H1 (cell line): ENCODE measurements around the gene TRIM46. TPM values are rescaled to one million over a fixed set of nuclear protein-coding genes. Genes with fewer than 3 reads are reported as not detected.

ENCODE experiments used
- CTCF ChIA-PET: fragments of 300-600 bp; sonication (Branson Sonifier 250); formaldehyde crosslinking; loops from one replicate; lab custom pipeline; 2021; ENCODE audit not compliant: partially characterized antibody; lab: Charles Lee
- POLR2A ChIA-PET: fragments of 300-600 bp; sonication (Branson Sonifier 250); formaldehyde crosslinking; loops from one replicate; lab custom pipeline; 2021; ENCODE audit warnings: inconsistent platforms; ENCODE audit not compliant: partially characterized antibody; lab: Charles Lee
- DNase-seq, 2 experiments: peaks; one replicate each; pipeline versions ENCODE4 v3.0.0 to v3.0.0-alpha.2; 2010 to 2022; ENCODE audit warnings: low spot score in 2 of 2, low read depth in 1 of 2, mixed read lengths in 1 of 2
- FAIRE-seq: peaks from 2 replicates; lab custom pipeline; 2011; peaks lifted over from hg19 to GRCh38; lab: Jason Lieb, UNC
- H2AFZ ChIP-seq: 2 replicates; pipeline ENCODE4 v1.8.1; 2012; ENCODE audit warnings: low read length, inconsistent platforms
- H2AK5ac ChIP-seq: 2 replicates; pipeline ENCODE4 v1.6.1; 2013; ENCODE audit warnings: low read depth, low read length
- H2BK120ac ChIP-seq: replicated peaks from 2 replicates; pipeline ENCODE3; 2013; ENCODE audit warnings: low read depth, low read length, inconsistent platforms
- H2BK12ac ChIP-seq: 2 replicates; pipeline ENCODE4 v1.6.1; 2013; ENCODE audit warnings: low read depth, low read length
- H2BK15ac ChIP-seq: 2 replicates; pipeline ENCODE4 v1.6.1; 2013; ENCODE audit warnings: low read length
- H2BK20ac ChIP-seq: 2 replicates; pipeline ENCODE4 v1.6.1; 2013; ENCODE audit warnings: low read length
- H2BK5ac ChIP-seq: 2 replicates; pipeline ENCODE4 v1.6.1; 2013; ENCODE audit warnings: low read depth, low read length
- H3K14ac ChIP-seq: 2 replicates; pipeline ENCODE4 v1.6.1; 2013; ENCODE audit warnings: inconsistent platforms; ENCODE audit not compliant: insufficient read length
- H3K18ac ChIP-seq: 2 replicates; pipeline ENCODE4 v1.6.1; 2013; ENCODE audit warnings: low read length; ENCODE audit errors: extremely low read depth
- H3K23ac ChIP-seq: 2 replicates; pipeline ENCODE4 v1.6.1; 2013; ENCODE audit warnings: inconsistent platforms; ENCODE audit not compliant: insufficient read length
- H3K23me2 ChIP-seq: 2 replicates; pipeline ENCODE4 v1.6.1; 2013; ENCODE audit warnings: low read depth, low read length
- H3K27ac ChIP-seq: 2 replicates; pipeline ENCODE4 v1.6.1; 2011; ENCODE audit warnings: low read depth, low read length, inconsistent platforms
- H3K27me3 ChIP-seq, 4 experiments: replicated peaks in 1 of 4; 1 replicate in 1 of 4; 2 replicates in 3 of 4; pipeline versions ENCODE4 v1.6.1 to v1.8.1; 2011 to 2013; ENCODE audit warnings: low read length in 3 of 4, mild to moderate bottlenecking in 3 of 4, inconsistent platforms in 2 of 4, mixed read lengths in 2 of 4, moderate library complexity in 1 of 4; ENCODE audit not compliant: control insufficient read depth in 3 of 4, insufficient read depth in 3 of 4; ENCODE audit errors: extremely low read depth in 1 of 4
- H3K36me3 ChIP-seq, 4 experiments: 2 replicates each; pipeline versions ENCODE4 v1.6.1 to v1.8.1; 2011 to 2013; ENCODE audit warnings: mild to moderate bottlenecking in 4 of 4, low read length in 3 of 4, moderate library complexity in 2 of 4, control low read depth in 1 of 4, inconsistent platforms in 1 of 4; ENCODE audit not compliant: insufficient read depth in 4 of 4, control insufficient read depth in 2 of 4
- H3K4ac ChIP-seq: replicated peaks from 2 replicates; pipeline ENCODE3; 2013; ENCODE audit warnings: low read length, low read depth, mixed read lengths, inconsistent platforms; ENCODE audit not compliant: insufficient read length
- H3K4me1 ChIP-seq, 4 experiments: replicated peaks in 1 of 4; 1 replicate in 1 of 4; 2 replicates in 3 of 4; pipeline versions ENCODE4 v1.6.1 to v1.8.1; 2011 to 2013; ENCODE audit warnings: low read length in 3 of 4, inconsistent platforms in 2 of 4, mixed read lengths in 1 of 4; ENCODE audit not compliant: insufficient read depth in 4 of 4, control insufficient read depth in 3 of 4
- H3K4me2 ChIP-seq, 2 experiments: 2 replicates each; pipeline versions ENCODE4 v1.6.1 to v1.8.1; 2011 to 2013; ENCODE audit warnings: low read depth in 2 of 2, low read length in 2 of 2, control low read depth in 1 of 2, inconsistent platforms in 1 of 2, mild to moderate bottlenecking in 1 of 2; ENCODE audit not compliant: insufficient read depth in 1 of 2
- H3K4me3 ChIP-seq, 4 experiments: fragments of 200-600, 300-600 bp in 1 of 4; sonication (generic), shearing (Covaris generic), sonication (Bioruptor Twin) in 1 of 4; 2 replicates each; pipeline versions ENCODE4 v1.5.1 to v1.8.1; 2011 to 2016; ENCODE audit warnings: low read length in 4 of 4, low read depth in 3 of 4, control low read depth in 2 of 4, inconsistent platforms in 2 of 4, mild to moderate bottlenecking in 2 of 4, mixed read lengths in 1 of 4, moderate library complexity in 1 of 4; ENCODE audit not compliant: insufficient read depth in 2 of 4; ENCODE audit errors: extremely low read depth in 1 of 4
- H3K56ac ChIP-seq: replicated peaks from 2 replicates; pipeline ENCODE3; 2013; ENCODE audit warnings: low read depth, mild to moderate bottlenecking, mixed read lengths, low read length, inconsistent platforms; ENCODE audit not compliant: insufficient read length
- H3K79me1 ChIP-seq: 2 replicates; pipeline ENCODE4 v1.6.1; 2013; ENCODE audit warnings: low read depth, low read length, control low read depth
- H3K79me2 ChIP-seq, 2 experiments: 2 replicates each; pipeline versions ENCODE4 v1.6.1 to v1.8.1; 2012 to 2013; ENCODE audit warnings: low read length in 2 of 2, mild to moderate bottlenecking in 2 of 2, inconsistent platforms in 1 of 2; ENCODE audit not compliant: insufficient read depth in 2 of 2, control insufficient read depth in 1 of 2
- H3K9ac ChIP-seq, 4 experiments: replicated peaks in 1 of 4; 1 replicate in 1 of 4; 2 replicates in 3 of 4; pipeline versions ENCODE4 v1.6.1 to v1.8.1; 2011 to 2013; ENCODE audit warnings: low read depth in 3 of 4, low read length in 3 of 4, control low read depth in 2 of 4, mild to moderate bottlenecking in 2 of 4, moderate library complexity in 2 of 4, inconsistent platforms in 1 of 4; ENCODE audit errors: extremely low read depth in 1 of 4
- H3K9me3 ChIP-seq, 2 experiments: 2 replicates each; pipeline versions ENCODE4 v1.6.1 to v1.8.1; 2012 to 2013; ENCODE audit warnings: mild to moderate bottlenecking in 2 of 2, moderate library complexity in 2 of 2, control low read depth in 1 of 2, inconsistent platforms in 1 of 2, low read depth in 1 of 2, low read length in 1 of 2, mixed read lengths in 1 of 2; ENCODE audit not compliant: insufficient read depth in 2 of 2
- H4K20me1 ChIP-seq, 2 experiments: replicated peaks in 1 of 2; 2 replicates each; pipeline versions ENCODE3 to v1.8.1; 2011 to 2013; ENCODE audit warnings: inconsistent platforms in 2 of 2, low read length in 2 of 2, mild to moderate bottlenecking in 1 of 2; ENCODE audit not compliant: insufficient read depth in 2 of 2, control insufficient read depth in 1 of 2
- H4K5ac ChIP-seq: 2 replicates; pipeline ENCODE4 v1.6.1; 2013; ENCODE audit warnings: low read length, low read depth, mixed read lengths, inconsistent platforms; ENCODE audit not compliant: insufficient read length
- H4K8ac ChIP-seq: 2 replicates; pipeline ENCODE4 v1.8.0; 2013; ENCODE audit warnings: mild to moderate bottlenecking, moderate library complexity, low read length, inconsistent platforms; ENCODE audit not compliant: insufficient read depth; ENCODE audit errors: extremely low read depth
- H4K91ac ChIP-seq: replicated peaks from 2 replicates; pipeline ENCODE3; 2013; ENCODE audit warnings: low read length, mixed read lengths, inconsistent platforms; ENCODE audit not compliant: insufficient read length
- BACH1 ChIP-seq: IDR thresholded peaks from 2 replicates; pipeline ENCODE4 v1.6.1; 2012; ENCODE audit warnings: low read length, improper control_type of control experiment
- BCL11A ChIP-seq, 2 experiments: IDR thresholded peaks; one replicate each; pipeline ENCODE4 v1.6.1; 2011; ENCODE audit warnings: low read depth in 2 of 2, low read length in 2 of 2, mild to moderate bottlenecking in 2 of 2
- CHD1 ChIP-seq: IDR thresholded peaks from 2 replicates; pipeline ENCODE4 v1.6.1; 2012; ENCODE audit warnings: low read depth, low read length, improper control_type of control experiment
- CREB1 ChIP-seq: IDR thresholded peaks from 2 replicates; pipeline ENCODE4 v1.6.1; 2012; ENCODE audit warnings: inconsistent platforms
- FOSL1 ChIP-seq: IDR thresholded peaks from 2 replicates; pipeline ENCODE4 v1.6.1; 2011; ENCODE audit warnings: mild to moderate bottlenecking, low read depth, low read length, moderate library complexity; ENCODE audit not compliant: insufficient read depth
- POU5F1 ChIP-seq: IDR thresholded peaks from 2 replicates; pipeline ENCODE4 v1.6.1; 2011; ENCODE audit warnings: low read depth, mild to moderate bottlenecking, low read length, moderate library complexity
- RXRA ChIP-seq: IDR thresholded peaks from 2 replicates; pipeline ENCODE4 v1.6.1; 2011; ENCODE audit warnings: low read depth, mild to moderate bottlenecking, low read length, moderate library complexity; ENCODE audit not compliant: insufficient read depth
- TCF12 ChIP-seq: IDR thresholded peaks from 2 replicates; pipeline ENCODE4 v1.6.1; 2011; ENCODE audit warnings: low read depth, mild to moderate bottlenecking, low read length
- WGBS, 2 experiments: shearing (Covaris generic) in 1 of 2; methylation state at CpG; one replicate each; pipeline versions ENCODE4 v1.1.6 to v1.1.7; 2013 to 2015; ENCODE audit warnings: low lambda C conversion rate in 2 of 2, mixed read lengths in 2 of 2, inconsistent platforms in 1 of 2, low coverage in 1 of 2, missing lambda C conversion rate in 1 of 2; ENCODE audit not compliant: insufficient replicate concordance in 2 of 2, insufficient coverage in 1 of 2, insufficient read length in 1 of 2; ENCODE audit errors: extremely low coverage in 1 of 2, missing lambda C conversion rate in 1 of 2; 5-methylcytosine and 5-hydroxymethylcytosine counted together
- polyA plus RNA-seq, 7 experiments: library from polyadenylated mRNA; depleted of rRNA in 3 of 7; stranded (reverse) in 5 of 7; unstranded in 2 of 7; fragments of >200 nt in 5 of 7; fragments of 200-250 nt in 2 of 7; gene quantifications; 1 replicate in 5 of 7; 2 replicates in 1 of 7; 4 replicates in 1 of 7; pipeline versions ENCODE4 v1.2.1 to v1.2.3, GENCODE V29; 2011 to 2013; ENCODE audit warnings: missing spikeins in 2 of 7, mixed read lengths in 2 of 7
- total RNA-seq: library from RNA; stranded (reverse); fragmentation: NEBNext Ultra II Directional; extraction: Animal tissue kit (Norgen Biotek cat#: 25700); gene quantifications from 2 replicates; pipeline ENCODE4 v1.2.1, GENCODE V29; 2021
- TF ChIP-seq, protein P1 (sequence below): IDR thresholded peaks from 2 replicates; pipeline ENCODE4 v1.6.1; 2012; ENCODE audit warnings: low read length, inconsistent platforms
- TF ChIP-seq, protein P2 (sequence below): IDR thresholded peaks from 2 replicates; pipeline ENCODE4 v1.6.1; 2011; ENCODE audit warnings: low read length, improper control_type of control experiment

Gene TRIM46
- total and polyA plus RNA-seq, 2 of the 8 experiments (the other 6 are each of a cell fraction or from before 2014, with no cell fraction given), result 15.5 to 21.6 TPM

GRCh38 chr1:155170101-155170785 is 3.4 kb upstream of the TRIM46 start:
- no peak overlapping the region for H3K14ac ChIP-seq
- H2BK12ac ChIP-seq, result no peak overlapping the region
- no peak for DNase-seq
- H3K56ac ChIP-seq, result no peak overlapping the region
- H2AK5ac ChIP-seq, result no peak overlapping the region
- no peak overlapping the region for H4K5ac ChIP-seq
- H2BK15ac ChIP-seq, result no peak overlapping the region
- H3K4me1 ChIP-seq, result peaks cover 5 to 27% (median 18%) of the 10 kb centered on the region in 4 experiments
- no peak overlapping the region for H3K4me3 ChIP-seq
- no peak overlapping the region for H2AFZ ChIP-seq
- peaks cover 21% of the 10 kb centered on the region for H3K23me2 ChIP-seq
- no peak overlapping the region for H2BK20ac ChIP-seq
- H3K23ac ChIP-seq, result no peak overlapping the region
- FAIRE-seq, result no peak
- H3K9me3 ChIP-seq, result no peaks in the 10 kb centered on the region
- ChIA-PET POLR2A (interaction anchor here (1.2 to 20.5 kb wide), 2 partner anchors 31 to 55 kb away, joined by 3 to 512 read pairs; partner anchors contain the start of genes MTX1 and THBS3), CTCF (interaction anchor here (1.1 to 12.4 kb wide), 8 partner anchors 36 to 109 kb away, joined by 3 to 215 read pairs (median 36); partner anchors contain the start of genes DPM3, EFNA1 and SLC50A1)
- WGBS, 2 experiments, result 100% methylated on average over 1 of the region's 2 CpGs; no CpG with 5 or more reads in 1 of the 2 experiments
- H2BK120ac ChIP-seq, result no peak overlapping the region
- peaks cover 0 to 15% of the 10 kb centered on the region in 2 experiments; a peak in 2 of 4 replicates for H3K79me2 ChIP-seq
- no peak overlapping the region for H3K9ac ChIP-seq
- H3K27ac ChIP-seq, result no peak overlapping the region
- no peak overlapping the region for H3K18ac ChIP-seq
- H3K4me2 ChIP-seq, result no peak overlapping the region
- no peak overlapping the region for H4K91ac ChIP-seq
- peaks cover 2% of the 10 kb centered on the region in 2 experiments for H4K20me1 ChIP-seq
- H3K4ac ChIP-seq, result no peak overlapping the region
- H3K27me3 ChIP-seq, result no peaks in the 10 kb centered on the region
- no peak overlapping the region for H2BK5ac ChIP-seq
- H3K36me3 ChIP-seq, result peaks cover 0 to 10% (median 7%) of the 10 kb centered on the region in 4 experiments; a peak in 4 of 8 replicates
- H3K79me1 ChIP-seq, result no peaks in the 10 kb centered on the region; the same call in 1 of the 2 replicates
- H4K8ac ChIP-seq, result no peak overlapping the region; the same call in 1 of the 2 replicates
- TF ChIP-seq FOSL1, result no peak
- TF ChIP-seq CREB1, result no peak
- no peak for TF ChIP-seq BCL11A (IDR thresholded peaks at IDR 0.05; ENCODE audit: low read depth in 2 of 2, low read length in 2 of 2)
- no peak for TF ChIP-seq POU5F1
- no peak for TF ChIP-seq BACH1
- TF ChIP-seq RXRA, result no peak
- TF ChIP-seq, protein P1, sequence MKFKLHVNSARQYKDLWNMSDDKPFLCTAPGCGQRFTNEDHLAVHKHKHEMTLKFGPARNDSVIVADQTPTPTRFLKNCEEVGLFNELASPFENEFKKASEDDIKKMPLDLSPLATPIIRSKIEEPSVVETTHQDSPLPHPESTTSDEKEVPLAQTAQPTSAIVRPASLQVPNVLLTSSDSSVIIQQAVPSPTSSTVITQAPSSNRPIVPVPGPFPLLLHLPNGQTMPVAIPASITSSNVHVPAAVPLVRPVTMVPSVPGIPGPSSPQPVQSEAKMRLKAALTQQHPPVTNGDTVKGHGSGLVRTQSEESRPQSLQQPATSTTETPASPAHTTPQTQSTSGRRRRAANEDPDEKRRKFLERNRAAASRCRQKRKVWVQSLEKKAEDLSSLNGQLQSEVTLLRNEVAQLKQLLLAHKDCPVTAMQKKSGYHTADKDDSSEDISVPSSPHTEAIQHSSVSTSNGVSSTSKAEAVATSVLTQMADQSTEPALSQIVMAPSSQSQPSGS, result no peak
- TF ChIP-seq, protein P2, sequence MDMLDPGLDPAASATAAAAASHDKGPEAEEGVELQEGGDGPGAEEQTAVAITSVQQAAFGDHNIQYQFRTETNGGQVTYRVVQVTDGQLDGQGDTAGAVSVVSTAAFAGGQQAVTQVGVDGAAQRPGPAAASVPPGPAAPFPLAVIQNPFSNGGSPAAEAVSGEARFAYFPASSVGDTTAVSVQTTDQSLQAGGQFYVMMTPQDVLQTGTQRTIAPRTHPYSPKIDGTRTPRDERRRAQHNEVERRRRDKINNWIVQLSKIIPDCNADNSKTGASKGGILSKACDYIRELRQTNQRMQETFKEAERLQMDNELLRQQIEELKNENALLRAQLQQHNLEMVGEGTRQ, result no peak
- no peak for TF ChIP-seq CHD1
- no peak for TF ChIP-seq TCF12
